HFF-Myc (cell line): Measurements from ENCODE around the gene TCHHL1.

Source experiments
- DNase-seq: peaks from one replicate; pipeline ENCODE4 v3.0.0-alpha.2; 2011; ENCODE audit warnings: low read depth; ENCODE audit errors: extremely low read depth
- H3K4me3 ChIP-seq: replicated peaks from 2 replicates; pipeline ENCODE4 v1.5.1; 2011; ENCODE audit warnings: low read depth, mild to moderate bottlenecking, control low read depth, low read length
- CTCF ChIP-seq: IDR thresholded peaks from 2 replicates; pipeline ENCODE4 v1.5.1; 2012; ENCODE audit warnings: mild to moderate bottlenecking, low read depth, low read length, control low read depth; ENCODE audit errors: missing control alignments

TCHHL1 gene

DNA sequence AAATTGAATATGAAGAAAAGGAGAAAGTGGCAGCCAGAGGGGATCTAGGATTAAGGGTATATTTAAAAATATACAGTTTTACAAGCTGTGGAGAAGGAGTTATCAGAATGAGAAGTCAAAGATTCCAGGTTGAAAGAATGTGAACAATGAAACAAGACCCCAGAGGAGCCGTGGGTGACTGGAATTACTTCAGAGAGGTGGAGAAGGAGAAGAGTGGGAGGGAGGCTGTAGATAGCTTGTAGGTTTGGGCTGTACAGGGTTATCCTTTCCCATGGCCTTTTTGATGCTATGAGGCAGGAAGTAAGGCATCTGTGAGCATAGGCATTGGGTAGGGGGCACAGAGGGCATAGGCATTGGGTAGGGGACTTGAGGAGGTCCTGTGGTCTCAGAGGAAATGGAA is 46.8 kb downstream of the TCHHL1 start:
- DNase-seq: no peak
- H3K4me3 ChIP-seq: no peak overlapping the region
- TF ChIP-seq CTCF: no peak

- no peak for DNase-seq
- TF ChIP-seq CTCF: no peak
- H3K4me3 ChIP-seq: no peak overlapping the region
Measured at GRCh38 chr1:152039886-152040285, 49.0 kb downstream of the TCHHL1 start.

DNA sequence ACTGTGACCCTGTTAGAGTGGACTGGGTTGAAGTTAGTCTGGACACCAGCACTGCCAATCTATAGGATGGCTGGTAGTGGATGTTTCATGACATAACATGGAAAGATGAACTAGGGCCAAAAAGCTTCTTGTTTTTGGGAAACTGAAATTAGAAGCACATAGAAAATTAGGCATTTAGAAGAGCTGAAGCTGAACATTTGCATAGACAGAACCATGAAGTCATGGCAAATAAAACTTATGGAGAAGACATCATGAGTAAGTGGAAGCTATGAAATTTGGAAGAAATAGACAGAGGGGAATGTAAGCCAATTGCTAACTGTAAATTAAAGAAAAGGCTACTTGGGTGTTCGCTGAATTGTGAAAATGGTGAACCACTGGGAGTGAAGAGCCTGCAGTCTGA is 49.4 kb downstream of the TCHHL1 start:
- no peak for DNase-seq
- H3K4me3 ChIP-seq: no peak overlapping the region

GRCh38 chr1:152038871-152039270 is 50.0 kb downstream of the TCHHL1 start:
- no peak for DNase-seq
- no peak overlapping the region for H3K4me3 ChIP-seq
- no peak for TF ChIP-seq CTCF

More for the DNA sequence above, 49.4 kb downstream of the TCHHL1 start:
- no peak for TF ChIP-seq CTCF

- peak within 1 kb of the TSS; percentile 76 for H3K4me3 ChIP-seq
- no peak for DNase-seq
- no peak for TF ChIP-seq CTCF
Measured at GRCh38 chr1:152036267-152037216, 52.3 kb downstream of the TCHHL1 start, which contains the start of gene S100A11. TSS of gene S100A11 (minus strand) at chr1:152037004. CDS start at chr1:152036915, 89 bp downstream.

DNA sequence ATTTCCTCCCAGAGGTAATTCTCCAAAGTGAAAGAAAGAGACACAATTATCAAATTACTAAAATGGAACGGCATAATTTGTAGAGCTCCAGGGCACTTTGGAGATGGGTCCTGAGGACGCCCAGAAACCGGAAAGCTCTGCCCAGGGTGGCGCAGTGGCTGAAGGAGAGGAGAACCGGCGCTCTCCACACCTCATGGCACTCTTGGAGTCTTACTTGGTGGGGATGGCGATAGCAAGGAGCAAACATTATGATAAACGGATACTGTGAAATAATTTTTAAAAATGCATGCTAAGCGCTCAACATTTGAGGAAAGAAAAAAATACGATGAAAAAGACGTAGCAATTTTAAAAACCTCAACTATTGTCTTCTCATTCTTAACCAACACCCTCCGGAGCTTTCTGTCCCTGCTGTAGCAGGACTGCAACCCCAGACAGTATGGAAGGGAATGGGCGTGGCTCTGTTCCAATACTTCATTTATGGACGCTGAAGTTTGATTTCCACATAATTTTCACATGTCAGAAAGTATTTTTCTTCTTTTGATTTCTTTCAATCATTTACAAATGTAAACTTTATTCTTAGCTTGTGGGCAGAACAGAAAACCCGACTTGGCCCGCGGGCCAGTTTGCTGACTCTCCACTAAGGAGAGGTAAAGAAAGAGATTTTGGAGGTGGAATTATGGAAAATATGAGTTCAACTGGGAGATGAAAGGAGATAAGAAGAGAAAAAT is 53.2 kb downstream of the TCHHL1 start:
- peak overlapping the region; percentile 76 for H3K4me3 ChIP-seq
- no peak for TF ChIP-seq CTCF
- no peak for DNase-seq
